Jurkat, Clone E6-1 (cell line): Measurements from ENCODE around the gene CIAO3.
"Not testable (repeated sequence)": the region's sequence is repeated elsewhere in the genome, so short reads cannot be mapped to it uniquely, and the experiment has no call there.

Experiments
- DNase-seq: peaks from one replicate; pipeline ENCODE4 v3.0.0-alpha.2; 2011; ENCODE audit warnings: low read depth, low spot score
- H3K4me3 ChIP-seq: 2 replicates; pipeline ENCODE4 v1.5.1; 2011; ENCODE audit warnings: mild to moderate bottlenecking, low read length, control low read depth, moderate library complexity

CIAO3 gene

GRCh38 chr16:762595-763268 is 21.9 kb upstream of the CIAO3 start:
- H3K4me3 ChIP-seq = no peak overlapping the region
- no peak for DNase-seq

GRCh38 chr16:761625-762513 is 21.1 kb upstream of the CIAO3 start:
- DNase-seq = no peak
- H3K4me3 ChIP-seq = no peak overlapping the region

GRCh38 chr16:760545-761343 is 19.9 kb upstream of the CIAO3 start, which contains the start of gene MSLN:
Gene MSLN (plus strand): TSS chr16:760734. CDS start chr16:762681, 1,947 bp downstream.
- H3K4me3 ChIP-seq = no peak within 1 kb of the TSS
- no peak for DNase-seq

GRCh38 chr16:760065-760464 is 19.3 kb upstream of the CIAO3 start:
- no peak overlapping the region for H3K4me3 ChIP-seq
- DNase-seq = no peak

GRCh38 chr16:759110-759910 is 18.5 kb upstream of the CIAO3 start:
- DNase-seq = no peak
- H3K4me3 ChIP-seq = no peak overlapping the region

- no peak overlapping the region for H3K4me3 ChIP-seq
- no peak for DNase-seq
Measured at GRCh38 chr16:756428-756827, 15.6 kb upstream of the CIAO3 start.

GRCh38 chr16:754656-755055 is 13.9 kb upstream of the CIAO3 start:
- no peak for DNase-seq

GRCh38 chr16:754121-754607 is 13.4 kb upstream of the CIAO3 start:
- not testable (repeated sequence) for DNase-seq, H3K4me3 ChIP-seq

More at GRCh38 chr16:754656-755055, 13.9 kb upstream of the CIAO3 start:
- no peak overlapping the region for H3K4me3 ChIP-seq

GRCh38 chr16:752007-752312 is 11.2 kb upstream of the CIAO3 start:
- DNase-seq = no peak
- no peak overlapping the region for H3K4me3 ChIP-seq

GRCh38 chr16:751152-752006 is 10.6 kb upstream of the CIAO3 start:
- DNase-seq = no peak

GRCh38 chr16:750485-750884 is 9.7 kb upstream of the CIAO3 start:
- H3K4me3 ChIP-seq = no peak overlapping the region
- DNase-seq = no peak

More at GRCh38 chr16:751152-752006, 10.6 kb upstream of the CIAO3 start:
- no peak overlapping the region for H3K4me3 ChIP-seq

- no peak overlapping the region for H3K4me3 ChIP-seq
- no peak for DNase-seq
Measured at GRCh38 chr16:749010-749409, 8.2 kb upstream of the CIAO3 start.

- DNase-seq = no peak
- H3K4me3 ChIP-seq = no peak overlapping the region
Measured at GRCh38 chr16:747978-748746, 7.4 kb upstream of the CIAO3 start.

- no peak overlapping the region for H3K4me3 ChIP-seq
- no peak for DNase-seq
Measured at GRCh38 chr16:746637-747036, 5.8 kb upstream of the CIAO3 start.

GRCh38 chr16:745739-746138 is 4.9 kb upstream of the CIAO3 start:
- H3K4me3 ChIP-seq = no peak overlapping the region
- no peak for DNase-seq

- no peak for DNase-seq
Measured at GRCh38 chr16:743794-744500, 3.1 kb upstream of the CIAO3 start.

GRCh38 chr16:742894-743293 is 2.1 kb upstream of the CIAO3 start:
- H3K4me3 ChIP-seq, DNase-seq: not testable (repeated sequence)

More at GRCh38 chr16:743794-744500, 3.1 kb upstream of the CIAO3 start:
- no peak overlapping the region for H3K4me3 ChIP-seq
